ENCODE results near the gene ACVR2A. TPM values are rescaled to one million over a fixed set of nuclear protein-coding genes. Genes with fewer than 3 reads are reported as not detected.

Gene ACVR2A
- total RNA-seq, 1 experiment from 2014 or later = 8.2 TPM

- ATAC-seq (no peak), DNase-seq (ENCODE audit: low read depth, low spot score) (no peak)
- ChIA-PET CTCF (interaction anchor here (0.6 kb wide), 1 partner anchor 23 kb away, joined by 13 read pairs; no protein-coding TSS in a partner anchor), POLR2A (no interaction called here)
- Histone ChIP-seq H3K4me1 (ENCODE audit: control insufficient read depth, insufficient read depth, low read length) (no peaks in the 10 kb centered on the region), H3K36me3 (ENCODE audit: control insufficient read depth, insufficient read depth, low read length) (no peaks in the 10 kb centered on the region), H3K27me3 (ENCODE audit: control insufficient read depth, insufficient read depth, low read length) (no peaks in the 10 kb centered on the region), H3K4me3 (ENCODE audit: low read depth in 2 of 2, low read length in 2 of 2) (no peak overlapping the region), H3K9me3 (ENCODE audit: control insufficient read depth, insufficient read depth, low read depth, low read length) (no peaks in the 10 kb centered on the region), H3K27ac (ENCODE audit: low read length) (no peak overlapping the region)
- no TSS peak for BruUV-seq (replicated peaks)
- in situ Hi-C loops (cut with HindIII; ENCODE audit: low pct_unique_long_range_greater_than_20kb, low sequenced_read_pairs) = no loop called here
- intact Hi-C loops (cut with micrococcal nuclease; ENCODE audit: unreplicated experiment) = no loop called here
- TF ChIP-seq CTCF (IDR thresholded peaks at IDR 0.05) (no peak), REST (IDR thresholded peaks at IDR 0.05; ENCODE audit: insufficient read depth in 1 of 2, low read depth in 2 of 2, low read length in 1 of 2) (no peak), POLR2AphosphoS5 (IDR thresholded peaks at IDR 0.05; ENCODE audit: low read depth, low read length) (no peak), SIN3A (IDR thresholded peaks at IDR 0.05; ENCODE audit: borderline replicate concordance, insufficient read depth, low read depth, low read length) (no peak), TCF7L2 (IDR thresholded peaks at IDR 0.05; ENCODE audit: low read depth, low read length) (no peak)
These were observed 35.0 kb downstream of the ACVR2A start for GRCh38 chr2:147879846-147880245.

- Histone ChIP-seq H3K27ac (ENCODE audit: low read length) (no peak overlapping the region), H3K4me1 (ENCODE audit: control insufficient read depth, insufficient read depth, low read length) (no peaks in the 10 kb centered on the region), H3K36me3 (ENCODE audit: control insufficient read depth, insufficient read depth, low read length) (no peaks in the 10 kb centered on the region), H3K4me3 (ENCODE audit: low read depth in 2 of 2, low read length in 2 of 2) (no peak overlapping the region), H3K9me3 (ENCODE audit: control insufficient read depth, insufficient read depth, low read depth, low read length) (no peaks in the 10 kb centered on the region), H3K27me3 (ENCODE audit: control insufficient read depth, insufficient read depth, low read length) (no peaks in the 10 kb centered on the region)
- BruUV-seq (replicated peaks) = no TSS peak
- in situ Hi-C loops (cut with HindIII; ENCODE audit: low pct_unique_long_range_greater_than_20kb, low sequenced_read_pairs) (no loop called here), intact Hi-C loops (cut with micrococcal nuclease; ENCODE audit: unreplicated experiment) (no loop called here)
- ChIA-PET POLR2A (no interaction called here), CTCF (no interaction called here)
- ATAC-seq (no peak), DNase-seq (ENCODE audit: low read depth, low spot score) (no peak)
- TF ChIP-seq REST (IDR thresholded peaks at IDR 0.05; ENCODE audit: insufficient read depth in 1 of 2, low read depth in 2 of 2, low read length in 1 of 2) = no peak
- TF ChIP-seq SIN3A (IDR thresholded peaks at IDR 0.05; ENCODE audit: borderline replicate concordance, insufficient read depth, low read depth, low read length) = no peak
These were observed 37.8 kb downstream of the ACVR2A start for GRCh38 chr2:147882631-147883030.
